NCI-H2196 (cell line): ENCODE data around the gene POGK.
A peak's percentile ranks its signal among the peaks of the same experiment; 100 is the strongest.
"Not testable (repeated sequence)": the region's sequence is repeated elsewhere in the genome, so short reads cannot be mapped to it uniquely, and the experiment has no call there.

ENCODE experiments used
- DNase-seq: peaks from one replicate; lab custom pipeline; 2025; ENCODE audit not compliant: unreplicated experiment; lab: John Stamatoyannopoulos, UW

POGK gene, protein sequence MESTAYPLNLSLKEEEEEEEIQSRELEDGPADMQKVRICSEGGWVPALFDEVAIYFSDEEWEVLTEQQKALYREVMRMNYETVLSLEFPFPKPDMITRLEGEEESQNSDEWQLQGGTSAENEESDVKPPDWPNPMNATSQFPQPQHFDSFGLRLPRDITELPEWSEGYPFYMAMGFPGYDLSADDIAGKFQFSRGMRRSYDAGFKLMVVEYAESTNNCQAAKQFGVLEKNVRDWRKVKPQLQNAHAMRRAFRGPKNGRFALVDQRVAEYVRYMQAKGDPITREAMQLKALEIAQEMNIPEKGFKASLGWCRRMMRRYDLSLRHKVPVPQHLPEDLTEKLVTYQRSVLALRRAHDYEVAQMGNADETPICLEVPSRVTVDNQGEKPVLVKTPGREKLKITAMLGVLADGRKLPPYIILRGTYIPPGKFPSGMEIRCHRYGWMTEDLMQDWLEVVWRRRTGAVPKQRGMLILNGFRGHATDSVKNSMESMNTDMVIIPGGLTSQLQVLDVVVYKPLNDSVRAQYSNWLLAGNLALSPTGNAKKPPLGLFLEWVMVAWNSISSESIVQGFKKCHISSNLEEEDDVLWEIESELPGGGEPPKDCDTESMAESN

DNA sequence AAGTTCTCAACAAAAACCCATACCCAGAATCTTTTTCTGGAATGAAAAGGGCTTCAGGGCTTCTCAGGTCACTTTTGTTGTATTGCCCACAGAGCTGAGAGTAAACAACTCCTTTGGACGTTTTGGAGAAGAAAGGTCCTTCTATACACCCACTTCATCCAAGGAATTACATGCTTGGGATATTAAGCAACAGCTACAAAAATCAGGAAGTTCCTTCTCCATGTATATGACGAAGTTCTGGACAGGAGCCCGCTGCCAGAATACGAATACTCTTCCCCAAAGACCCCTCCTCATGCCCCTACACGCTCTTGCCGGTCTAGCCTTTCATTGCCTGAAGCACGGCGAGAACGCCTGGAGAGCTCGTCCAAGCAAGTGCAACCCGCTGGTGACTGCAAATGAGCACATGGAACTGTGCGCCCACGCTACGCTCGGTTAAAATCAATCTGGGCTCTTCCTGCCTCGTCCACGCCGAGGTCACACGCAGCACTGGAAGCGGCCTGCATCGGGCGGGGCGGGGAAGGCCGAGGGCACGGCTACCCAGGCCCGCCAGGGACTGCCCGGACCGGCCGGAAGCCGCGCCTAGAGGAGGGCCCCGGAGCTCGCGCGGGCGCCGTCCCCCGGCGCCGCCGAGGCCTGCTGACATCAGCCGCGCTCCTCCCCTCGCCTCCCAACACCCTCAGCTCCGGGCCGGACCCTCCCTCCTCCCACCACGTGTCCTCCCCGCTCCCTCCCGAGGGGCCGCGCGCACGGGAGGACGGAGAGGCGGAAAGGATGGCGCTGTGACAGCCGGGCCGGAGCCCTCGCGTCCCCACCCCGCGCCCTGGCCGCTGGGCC lies at the start of gene POGK:
POGK (plus strand) TSS at position 710 of the 834 bp plus-strand sequence. CDS start 1,482 bp downstream, outside the sequence.
- DNase-seq = peak; percentile 92

DNA sequence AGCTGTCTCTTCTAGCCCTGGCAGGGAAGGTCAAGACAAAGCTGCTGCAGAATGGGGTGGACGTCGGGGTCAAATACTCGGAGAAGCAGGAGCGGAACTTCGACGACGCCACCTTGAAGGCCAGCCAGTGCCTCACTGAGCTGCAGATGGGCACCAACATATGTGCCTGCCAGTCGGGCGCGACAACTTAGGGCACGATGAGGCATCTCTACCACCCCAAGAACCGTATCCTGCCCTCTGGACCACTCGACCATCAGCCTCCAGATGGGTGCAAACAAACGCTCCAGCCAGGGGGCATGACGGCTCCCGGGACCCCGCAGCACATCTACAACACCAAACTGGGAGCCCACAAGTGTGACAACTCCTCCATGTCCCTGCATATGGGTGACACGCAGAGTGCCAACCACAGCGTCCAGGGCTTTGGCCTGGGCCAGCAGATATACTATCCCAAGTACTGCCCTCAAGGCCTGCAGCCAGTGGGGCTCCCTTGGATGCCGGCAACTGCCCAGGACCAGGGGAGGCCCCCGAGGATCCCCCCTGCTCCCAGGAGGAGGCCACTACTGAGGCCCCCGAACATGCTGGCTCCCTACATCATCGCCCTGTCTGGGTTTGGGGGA lies 42.5 kb upstream of the POGK start:
- no peak for DNase-seq

DNA sequence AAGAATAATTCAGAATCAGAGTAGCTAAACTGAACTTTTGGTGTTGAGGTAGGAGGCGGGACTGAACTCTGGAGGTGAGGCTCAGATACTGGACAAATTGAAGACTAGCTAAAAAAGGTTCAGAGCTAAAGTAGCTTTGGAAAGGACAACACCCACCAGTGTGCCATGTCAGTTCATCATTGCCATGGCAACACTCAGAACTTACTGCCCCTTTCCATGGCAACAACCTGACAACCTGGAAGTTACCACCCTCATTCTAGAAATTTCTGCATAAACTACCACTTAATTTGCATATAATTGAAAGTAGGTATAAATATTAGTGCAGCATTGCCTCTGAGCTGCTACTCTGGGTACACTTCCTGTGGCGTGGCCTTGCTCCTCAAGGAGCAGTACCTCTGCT lies 30.3 kb upstream of the POGK start:
- DNase-seq = no peak

DNA sequence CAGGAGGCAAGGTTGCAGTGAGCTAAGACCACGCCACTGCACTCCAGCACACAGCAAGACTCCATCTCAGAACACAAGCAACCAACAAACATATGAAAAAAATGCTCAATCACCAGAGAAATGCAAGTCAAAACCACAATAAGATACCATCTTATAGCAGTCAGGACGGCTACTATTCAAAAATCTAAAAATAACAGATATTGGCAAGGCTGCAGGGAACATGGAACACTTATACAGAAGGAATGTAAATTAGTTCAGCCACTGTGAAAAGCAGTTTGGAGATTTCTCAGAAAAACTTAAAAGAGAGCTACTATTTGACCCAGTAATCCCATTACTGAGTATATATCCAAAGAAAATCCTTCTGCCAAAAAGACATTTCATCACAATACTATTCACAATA lies 27.6 kb upstream of the POGK start:
- DNase-seq = no peak

DNA sequence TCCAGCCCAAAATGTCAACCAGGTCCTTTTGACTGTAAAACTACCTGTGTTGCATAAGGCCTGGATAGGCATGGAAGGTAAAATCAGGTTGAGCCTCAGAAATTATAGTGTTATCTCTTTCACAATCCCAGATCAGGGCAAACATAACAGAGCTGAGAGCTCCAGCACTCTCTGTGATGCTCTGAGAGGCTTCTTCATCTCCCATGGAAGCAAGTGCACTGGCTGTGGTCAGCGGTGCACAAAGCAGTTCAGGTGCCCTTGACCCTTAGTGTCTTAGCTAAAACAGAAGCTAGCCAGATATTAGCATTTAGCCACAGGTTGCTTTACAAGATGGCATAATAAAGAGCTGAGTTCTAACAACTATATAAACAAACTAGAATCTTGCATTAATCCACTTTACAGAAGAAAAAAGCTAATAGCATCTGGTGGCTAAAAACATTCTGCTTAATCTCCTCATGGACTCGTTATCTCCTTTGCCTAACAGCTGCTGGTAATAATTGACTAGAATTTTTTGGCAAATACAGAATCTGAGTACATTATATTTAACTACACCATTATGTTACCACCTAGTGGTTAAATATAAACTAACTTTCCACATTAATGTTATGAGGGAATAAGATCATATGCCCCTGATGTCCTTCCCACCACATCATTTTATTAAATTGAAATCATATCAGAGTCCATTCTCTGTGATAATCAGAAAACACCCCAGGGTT lies 25.6 kb upstream of the POGK start:
- no peak for DNase-seq

DNA sequence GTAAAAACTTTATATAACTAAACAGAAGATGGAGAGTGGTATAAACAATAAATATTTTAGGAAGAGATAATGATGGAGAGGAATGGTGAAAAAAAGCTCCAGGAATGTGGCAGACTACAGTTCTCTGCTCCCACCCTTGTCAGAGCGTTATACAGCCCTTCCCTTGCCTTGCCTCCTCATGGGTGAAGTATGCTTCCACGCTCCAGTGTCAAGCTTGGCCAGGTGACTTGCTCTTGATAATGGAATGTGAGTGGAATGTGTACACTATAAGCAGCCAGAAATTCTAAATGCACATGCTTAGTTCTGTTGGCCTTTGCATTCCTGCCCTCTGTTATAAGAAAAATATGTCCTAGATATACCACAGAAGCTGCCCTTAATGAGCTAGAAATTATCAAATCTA lies 24.7 kb upstream of the POGK start:
- DNase-seq = no peak

DNA sequence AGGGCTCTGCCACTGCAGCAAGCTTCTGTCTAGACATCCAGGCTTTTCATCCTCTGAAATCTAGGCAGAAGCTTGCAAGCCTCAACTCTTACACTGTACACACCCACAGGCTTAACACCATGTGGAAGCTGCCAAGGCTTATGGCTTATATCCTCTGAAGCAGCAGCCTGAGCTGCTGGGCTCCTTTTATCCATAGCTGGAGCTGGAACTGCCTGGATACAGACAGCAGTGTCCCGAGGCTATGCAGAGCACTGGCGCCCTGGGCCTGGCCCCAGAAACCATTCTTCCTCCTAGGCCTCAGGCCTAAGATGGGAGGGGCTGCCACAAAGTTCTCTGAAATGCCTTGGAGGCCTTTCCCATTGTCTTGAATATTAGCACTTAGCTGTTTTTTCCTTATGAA lies 19.3 kb upstream of the POGK start:
- DNase-seq = no peak

DNA sequence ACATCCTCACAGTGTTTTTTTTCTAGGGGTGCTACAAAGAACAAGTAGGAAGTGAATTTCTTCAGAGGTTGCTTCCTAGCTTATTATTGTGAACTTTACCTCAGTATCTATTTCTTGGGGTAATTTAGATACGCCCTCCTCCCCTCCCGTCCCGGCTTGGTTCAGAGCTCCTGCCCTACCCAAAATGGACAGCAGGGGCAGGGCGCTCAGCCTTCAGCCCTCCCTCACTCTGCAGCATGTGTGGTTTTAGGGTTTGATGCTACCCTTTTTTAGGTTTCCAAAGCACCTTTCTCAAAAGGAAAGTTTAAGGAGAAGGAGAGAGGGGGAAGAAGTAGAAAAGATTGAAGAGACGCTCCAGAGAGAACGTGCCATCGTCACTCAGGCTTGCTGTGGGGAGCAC lies 16.9 kb upstream of the POGK start:
- no peak for DNase-seq

DNA sequence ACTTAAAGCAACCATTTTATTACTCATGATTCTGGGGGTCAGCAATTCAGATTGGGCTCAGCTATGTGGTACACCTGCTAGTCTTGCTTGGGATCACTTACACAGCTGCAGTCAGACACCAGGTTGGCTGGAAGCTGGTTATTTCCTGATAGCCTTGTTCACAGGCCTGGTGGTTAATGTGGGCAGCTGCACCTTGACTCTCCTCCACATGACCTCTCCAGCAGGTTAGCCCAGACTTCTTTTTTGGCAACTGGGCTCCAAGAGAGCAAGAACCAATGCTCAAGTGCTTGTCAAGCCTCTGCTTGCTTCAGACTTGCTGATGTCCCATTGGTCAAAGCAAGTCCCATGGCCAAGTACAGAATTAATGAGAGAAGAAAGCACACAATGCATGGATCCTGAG lies 11.8 kb upstream of the POGK start:
- no peak for DNase-seq

DNA sequence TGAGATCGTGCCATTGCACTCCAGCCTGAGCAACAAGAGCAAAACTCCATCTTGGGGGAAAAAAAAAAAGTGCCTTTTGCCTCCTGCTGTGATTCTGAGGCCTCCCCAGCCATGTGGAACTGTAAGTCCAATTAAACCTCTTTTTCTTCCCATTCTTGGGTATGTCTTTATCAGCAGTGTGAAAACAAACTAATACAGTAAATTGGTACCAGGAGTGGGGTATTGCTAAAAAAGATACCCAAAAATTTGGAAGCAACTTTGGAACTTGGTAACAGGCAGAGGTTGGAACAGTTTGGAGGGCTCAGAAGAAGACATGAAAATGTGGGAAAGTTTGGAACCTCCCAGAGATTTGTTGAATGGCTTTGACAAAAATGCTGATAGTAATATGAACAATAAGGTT lies 9.5 kb upstream of the POGK start:
- not testable (repeated sequence) for DNase-seq

DNA sequence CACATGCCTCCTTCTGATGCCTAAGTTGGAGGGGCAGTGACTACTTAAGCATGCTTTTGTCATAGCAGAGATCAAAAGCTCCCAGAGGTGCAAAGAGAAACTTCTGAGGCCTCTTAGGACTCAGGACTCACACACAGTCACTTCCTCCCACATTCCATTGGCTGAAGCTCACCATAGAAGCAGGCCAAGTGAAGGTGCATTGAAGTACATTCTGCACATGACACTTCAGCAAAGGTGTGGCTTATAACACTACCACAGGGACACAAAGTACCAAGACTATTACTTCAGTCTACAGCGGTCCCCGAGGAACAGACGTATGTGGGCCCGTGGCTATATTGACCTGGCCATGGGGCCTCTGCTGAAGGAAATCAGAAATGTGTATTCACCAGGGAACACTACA lies 2.5 kb upstream of the POGK start:
- DNase-seq = no peak

DNA sequence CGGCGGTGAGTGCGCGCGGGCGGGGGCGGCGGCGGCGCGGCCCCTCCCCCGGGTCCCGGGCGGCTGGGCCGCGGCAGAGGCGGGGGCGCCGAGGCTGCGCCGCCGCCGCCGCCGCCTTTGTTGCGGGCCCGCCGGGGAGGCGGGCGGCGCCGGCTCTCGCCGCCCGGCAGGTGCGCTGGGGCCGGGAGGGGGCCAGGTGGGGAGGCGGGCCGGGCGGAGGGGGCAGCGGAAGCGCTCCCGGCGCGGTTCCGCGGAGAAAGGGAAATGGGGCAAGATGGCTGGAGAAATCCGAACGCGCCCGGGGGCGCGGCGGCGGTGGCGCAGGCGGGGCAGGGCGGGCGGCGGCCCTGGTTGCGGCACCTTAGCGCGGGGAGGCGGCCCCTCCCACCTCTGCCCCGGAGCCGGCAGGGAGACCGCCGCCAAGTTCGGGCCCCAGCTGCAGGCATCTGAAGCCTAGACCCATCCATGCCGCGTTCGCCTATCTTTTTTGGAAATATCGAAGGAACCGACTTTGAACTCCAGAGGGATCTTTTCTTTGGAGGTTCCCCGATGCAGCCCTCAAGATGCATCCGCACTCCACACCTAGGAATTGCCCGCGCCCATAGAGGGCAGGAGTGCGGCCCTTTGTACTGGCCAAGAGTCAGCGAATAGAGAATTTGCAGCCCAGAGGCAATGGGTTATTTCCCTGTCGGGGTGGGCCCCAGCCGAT lies 479 bp downstream of the POGK start:
- peak; percentile 61 for DNase-seq

DNA sequence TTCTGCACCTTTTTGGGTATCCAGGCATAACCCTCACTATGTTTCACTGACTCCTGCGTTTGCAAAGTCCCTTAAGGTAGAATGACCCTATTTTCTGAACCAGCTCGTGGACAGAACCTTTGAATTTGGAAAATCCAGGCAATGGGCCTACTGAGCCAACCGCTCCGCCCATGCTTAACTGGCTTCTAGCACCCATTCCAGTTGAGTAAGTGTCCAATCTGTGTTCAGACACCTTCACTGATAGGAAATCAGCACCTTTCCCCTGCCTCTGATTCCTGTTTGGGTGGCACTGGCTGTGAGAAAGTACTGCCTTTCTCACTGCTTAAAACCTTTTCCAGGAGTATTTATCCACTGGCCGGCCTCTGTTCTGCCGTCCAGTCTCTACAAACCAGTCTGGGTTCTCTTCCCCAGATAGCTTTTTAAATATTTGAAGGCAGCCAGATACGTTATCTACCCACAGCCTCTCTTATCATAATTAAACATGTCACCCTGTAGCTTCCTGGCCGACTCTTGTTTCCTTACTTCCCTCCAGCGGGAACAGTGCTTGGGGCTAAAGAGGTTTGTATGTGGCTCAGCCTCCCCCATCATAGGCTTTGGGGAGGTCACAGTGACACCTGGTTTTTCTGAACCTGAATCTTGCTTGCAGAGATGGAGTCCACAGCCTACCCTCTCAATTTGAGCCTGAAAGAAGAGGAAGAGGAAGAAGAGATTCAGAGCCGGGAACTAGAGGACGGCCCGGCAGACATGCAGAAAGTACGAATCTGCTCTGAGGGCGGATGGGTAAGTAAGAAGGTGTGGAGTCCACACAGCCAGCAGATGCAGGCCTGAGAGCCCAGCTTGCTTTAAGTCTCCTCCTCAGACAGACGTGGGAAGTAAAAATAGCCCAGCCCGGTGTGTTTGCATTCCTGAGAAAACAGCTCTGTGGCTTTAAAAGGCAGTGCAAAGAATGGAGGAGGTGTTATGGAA lies 1.3 kb downstream of the POGK start:
- DNase-seq = no peak

DNA sequence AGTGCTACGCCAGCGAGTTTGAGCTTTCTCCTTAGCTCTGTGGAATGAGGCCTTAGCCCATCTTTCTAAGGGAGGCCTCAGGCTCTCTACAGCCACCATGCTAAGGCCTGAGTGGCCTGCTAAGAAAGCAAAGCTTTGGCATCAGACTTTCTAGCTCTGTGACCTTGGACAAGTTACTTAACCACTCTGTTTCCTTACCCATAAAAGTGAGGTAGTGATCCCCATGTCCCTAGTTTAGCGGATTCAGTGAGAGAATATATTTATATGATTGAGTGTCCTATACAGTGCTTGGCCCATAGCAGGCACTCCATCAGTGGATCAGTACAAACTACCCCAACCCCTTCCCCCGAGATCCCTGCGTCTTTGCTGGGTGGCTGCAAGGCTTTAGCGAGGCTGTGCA lies 4.0 kb downstream of the POGK start:
- no peak for DNase-seq

DNA sequence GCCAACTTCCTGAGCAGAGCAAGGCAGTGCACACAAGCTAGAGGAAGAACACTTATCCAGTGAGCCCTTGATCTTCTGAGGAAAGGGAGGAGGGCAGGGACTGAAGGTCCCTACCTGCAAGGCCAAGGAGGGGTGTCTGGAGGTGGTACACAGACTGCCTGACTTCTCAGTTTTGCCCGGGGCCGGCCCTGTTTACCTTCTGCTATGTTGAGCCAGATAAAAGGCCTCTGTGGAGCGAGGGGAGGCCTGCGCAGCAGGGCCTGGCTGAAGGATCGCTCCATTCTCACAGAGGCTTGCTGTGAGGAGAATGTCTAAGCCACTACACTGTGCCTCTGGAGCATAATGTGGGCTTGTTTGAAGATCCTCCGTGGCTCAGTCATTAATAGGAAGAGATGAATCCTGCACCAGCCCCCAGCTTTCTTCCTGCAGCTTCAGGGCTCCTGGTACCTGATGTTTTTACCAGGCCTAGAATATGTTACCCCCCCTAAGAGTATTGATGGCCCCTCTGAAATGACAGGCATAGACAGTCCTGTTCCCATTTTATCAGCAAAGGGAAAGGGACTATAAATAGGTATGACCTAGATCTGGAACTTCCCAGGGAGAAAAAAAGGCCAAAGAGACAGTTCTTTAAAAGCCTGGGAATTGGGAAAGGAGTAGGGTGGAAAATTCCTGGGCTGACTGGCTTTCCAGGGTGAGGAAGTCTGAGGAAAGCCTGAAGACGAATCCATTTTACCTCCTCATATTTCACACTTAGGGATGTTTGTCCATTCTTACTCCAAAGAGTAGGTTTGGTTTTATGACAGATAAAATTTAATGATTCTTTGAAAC lies 4.7 kb downstream of the POGK start:
- no peak for DNase-seq

DNA sequence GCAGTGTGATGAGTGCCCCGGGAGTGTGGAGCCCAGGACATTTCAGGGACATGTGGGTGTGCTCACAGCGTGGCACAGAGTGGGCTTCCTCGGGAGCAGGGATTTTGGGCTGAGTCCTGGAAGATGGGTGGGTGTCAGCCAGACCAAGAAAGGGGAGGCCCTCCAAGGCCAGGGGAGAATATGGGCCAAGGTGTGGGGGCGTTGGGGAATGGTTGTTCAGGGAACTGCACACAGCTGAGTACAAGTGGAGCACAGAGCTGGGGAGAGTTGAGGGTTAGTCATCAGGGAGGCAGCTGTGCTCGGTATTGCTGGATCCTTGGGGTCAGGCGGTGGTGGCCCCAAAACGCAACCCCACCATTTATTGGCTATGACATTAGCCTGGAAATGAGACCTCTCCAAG lies 5.5 kb downstream of the POGK start:
- DNase-seq = no peak

DNA sequence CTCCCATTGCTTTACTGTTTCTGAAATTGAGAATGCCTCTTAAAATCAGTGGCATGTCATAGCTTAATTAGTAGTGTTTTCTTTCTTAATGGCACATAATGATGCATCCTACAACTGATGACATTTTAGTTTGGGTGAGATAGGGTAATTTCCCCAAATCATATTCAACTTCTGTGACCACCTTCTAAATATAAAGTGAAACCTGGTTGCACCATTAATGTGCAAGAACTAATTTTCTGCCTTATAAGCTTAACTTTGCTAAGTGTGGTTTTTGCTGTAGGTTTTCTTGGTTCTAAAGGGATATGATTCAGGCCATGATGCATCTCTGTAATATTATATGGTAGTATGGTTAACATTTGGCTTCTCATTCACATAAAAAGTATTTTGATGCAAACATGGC lies 8.9 kb downstream of the POGK start:
- DNase-seq = no peak

DNA sequence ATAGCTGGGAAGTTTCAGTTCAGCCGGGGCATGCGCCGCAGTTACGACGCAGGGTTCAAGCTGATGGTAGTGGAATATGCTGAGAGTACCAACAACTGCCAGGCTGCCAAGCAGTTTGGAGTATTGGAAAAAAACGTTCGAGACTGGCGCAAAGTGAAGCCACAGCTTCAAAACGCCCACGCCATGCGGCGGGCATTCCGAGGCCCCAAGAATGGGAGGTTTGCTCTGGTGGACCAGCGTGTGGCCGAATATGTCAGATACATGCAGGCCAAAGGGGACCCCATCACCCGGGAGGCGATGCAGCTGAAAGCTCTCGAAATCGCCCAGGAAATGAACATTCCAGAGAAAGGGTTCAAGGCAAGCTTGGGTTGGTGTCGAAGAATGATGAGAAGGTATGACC lies 9.9 kb downstream of the POGK start:
- no peak for DNase-seq
